ENCODE data around the gene LGI1. TPM values are rescaled to one million over a fixed set of nuclear protein-coding genes. Genes with fewer than 3 reads are reported as not detected.

LGI1 gene
- total and polyA plus RNA-seq, 10 donors: 0.16 TPM; not detected in 9

DNA sequence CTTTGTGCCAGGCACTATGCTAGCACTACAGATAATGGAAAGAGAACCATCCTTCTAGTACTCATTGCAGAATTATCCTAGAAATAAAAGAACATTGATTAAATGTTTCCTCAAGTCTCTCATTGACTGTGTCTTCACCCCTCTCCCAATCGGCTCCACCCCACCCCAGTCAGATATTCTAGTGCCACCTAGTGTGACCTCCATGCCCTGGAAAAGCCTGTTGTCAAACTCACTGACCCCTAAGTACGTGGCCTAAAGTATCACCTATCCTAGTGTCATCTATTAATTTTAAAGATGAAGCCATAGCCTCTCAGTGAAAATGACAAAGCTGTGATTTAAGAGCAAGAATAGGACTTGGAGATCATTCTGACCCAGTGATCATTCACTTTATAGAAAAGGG lies 26.3 kb downstream of the LGI1 start:
- intact Hi-C loops (cut with DNase I; ENCODE audit: low total_unique reads): no loop called here
- Histone ChIP-seq H3K4me1 (no peaks in the 10 kb centered on the region), H3K36me3 (no peaks in the 10 kb centered on the region), H3K4me3 (no peak overlapping the region), H3K27me3 (replicated peaks in 1 of 7) (no peaks in the 10 kb centered on the region), H3K9me3 (no peaks in the 10 kb centered on the region), H3K27ac (no peak overlapping the region)
- no peak for DNase-seq
- WGBS, 5 donors: 43 to 70% (median 56%) methylated on average over 2 of the region's 2 CpGs
- TF ChIP-seq POLR2A (IDR thresholded peaks at IDR 0.05) (no peak), POLR2AphosphoS5 (IDR thresholded peaks at IDR 0.05) (no peak)
- TF ChIP-seq, protein P1, sequence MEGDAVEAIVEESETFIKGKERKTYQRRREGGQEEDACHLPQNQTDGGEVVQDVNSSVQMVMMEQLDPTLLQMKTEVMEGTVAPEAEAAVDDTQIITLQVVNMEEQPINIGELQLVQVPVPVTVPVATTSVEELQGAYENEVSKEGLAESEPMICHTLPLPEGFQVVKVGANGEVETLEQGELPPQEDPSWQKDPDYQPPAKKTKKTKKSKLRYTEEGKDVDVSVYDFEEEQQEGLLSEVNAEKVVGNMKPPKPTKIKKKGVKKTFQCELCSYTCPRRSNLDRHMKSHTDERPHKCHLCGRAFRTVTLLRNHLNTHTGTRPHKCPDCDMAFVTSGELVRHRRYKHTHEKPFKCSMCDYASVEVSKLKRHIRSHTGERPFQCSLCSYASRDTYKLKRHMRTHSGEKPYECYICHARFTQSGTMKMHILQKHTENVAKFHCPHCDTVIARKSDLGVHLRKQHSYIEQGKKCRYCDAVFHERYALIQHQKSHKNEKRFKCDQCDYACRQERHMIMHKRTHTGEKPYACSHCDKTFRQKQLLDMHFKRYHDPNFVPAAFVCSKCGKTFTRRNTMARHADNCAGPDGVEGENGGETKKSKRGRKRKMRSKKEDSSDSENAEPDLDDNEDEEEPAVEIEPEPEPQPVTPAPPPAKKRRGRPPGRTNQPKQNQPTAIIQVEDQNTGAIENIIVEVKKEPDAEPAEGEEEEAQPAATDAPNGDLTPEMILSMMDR (IDR thresholded peaks at IDR 0.05 in 8 of 11, conservative IDR thresholded peaks at IDR 0.05 in 3 of 11): no peak

GRCh38 chr10:93788413-93789208 lies 30.9 kb downstream of the LGI1 start:
- no peaks in the 10 kb centered on the region for H3K9me3 ChIP-seq
- H3K27me3 ChIP-seq (replicated peaks in 1 of 7): peaks cover 0 to 9% (median 0%) of the 10 kb centered on the region in 7 donors
- TF ChIP-seq POLR2AphosphoS5 (IDR thresholded peaks at IDR 0.05) (no peak), POLR2A (IDR thresholded peaks at IDR 0.05) (no peak)
- TF ChIP-seq, protein P1 (IDR thresholded peaks at IDR 0.05 in 8 of 11, conservative IDR thresholded peaks at IDR 0.05 in 3 of 11): no peak

GRCh38 chr10:93790439-93790838 lies 32.7 kb downstream of the LGI1 start:
- 60 to 74% (median 70%) methylated on average over 3 of the region's 3 CpGs for WGBS, 5 donors
- TF ChIP-seq POLR2AphosphoS5 (IDR thresholded peaks at IDR 0.05) (no peak), POLR2A (IDR thresholded peaks at IDR 0.05) (no peak)
- TF ChIP-seq, protein P1 (IDR thresholded peaks at IDR 0.05 in 8 of 11, conservative IDR thresholded peaks at IDR 0.05 in 3 of 11): no peak
- Histone ChIP-seq H3K27ac (no peak overlapping the region), H3K4me3 (no peak overlapping the region), H3K9me3 (no peaks in the 10 kb centered on the region), H3K4me1 (no peaks in the 10 kb centered on the region), H3K27me3 (replicated peaks in 1 of 7) (peaks cover 0 to 9% (median 0%) of the 10 kb centered on the region in 7 donors), H3K36me3 (no peaks in the 10 kb centered on the region)
- DNase-seq: no peak
- intact Hi-C loops (cut with DNase I; ENCODE audit: low total_unique reads): no loop called here

More at GRCh38 chr10:93788413-93789208, 30.9 kb downstream of the LGI1 start:
- WGBS, 5 donors: 76 to 82% (median 79%) methylated on average over 3 of the region's 3 CpGs
- no peak overlapping the region for H3K4me3 ChIP-seq
- no peak for DNase-seq
- H3K4me1 ChIP-seq: no peaks in the 10 kb centered on the region
- no peaks in the 10 kb centered on the region for H3K36me3 ChIP-seq
- H3K27ac ChIP-seq: no peak overlapping the region
- intact Hi-C loops (cut with DNase I; ENCODE audit: low total_unique reads): no loop called here

DNA sequence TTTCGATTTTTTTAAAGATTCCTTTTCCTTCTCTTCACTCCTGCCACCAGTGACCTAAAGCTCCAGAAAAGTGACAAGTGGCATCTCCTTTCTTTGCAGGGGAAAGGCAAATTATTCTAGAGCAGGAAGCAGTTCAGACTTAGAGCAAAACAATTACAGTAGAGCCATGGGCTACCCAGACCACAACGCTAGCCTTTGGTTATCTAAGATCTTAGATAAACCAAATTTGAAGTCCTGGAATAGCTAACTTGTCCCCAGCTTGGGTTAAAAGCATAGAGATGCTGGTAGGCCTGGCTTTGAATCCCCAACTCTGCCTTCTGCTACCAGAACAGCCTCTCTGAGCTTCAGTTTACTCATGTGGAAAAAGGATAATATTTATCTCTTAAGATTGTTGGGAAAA lies 38.4 kb downstream of the LGI1 start:
- Histone ChIP-seq H3K4me3 (no peak overlapping the region), H3K4me1 (no peaks in the 10 kb centered on the region), H3K27me3 (replicated peaks in 1 of 7) (peaks cover 0 to 9% (median 0%) of the 10 kb centered on the region in 7 donors), H3K36me3 (no peaks in the 10 kb centered on the region), H3K27ac (no peak overlapping the region), H3K9me3 (no peaks in the 10 kb centered on the region)
- intact Hi-C loops (cut with DNase I; ENCODE audit: low total_unique reads): no loop called here
- no peak for DNase-seq
- no peak for TF ChIP-seq POLR2AphosphoS5 (IDR thresholded peaks at IDR 0.05)
- TF ChIP-seq, protein P1 (IDR thresholded peaks at IDR 0.05 in 8 of 11, conservative IDR thresholded peaks at IDR 0.05 in 3 of 11): no peak
- TF ChIP-seq POLR2A (IDR thresholded peaks at IDR 0.05): no peak
- 60 to 76% (median 71%) methylated on average over 2 of the region's 2 CpGs for WGBS, 5 donors
